Liver (tissue), 3 donors: ENCODE data around the gene SCEL.

Source experiments
- CTCF ChIP-seq: fragments of 150-350 bp; IDR thresholded peaks from 2 replicates; pipeline ENCODE4 v1.5.1; 2017; ENCODE audit warnings: improper control_type of control experiment, low read depth, low read length; ENCODE audit not compliant: missing input control
- TAF1 ChIP-seq: conservative IDR thresholded peaks from 2 replicates; pipeline ENCODE4 v1.6.1; 2016; ENCODE audit warnings: antibody characterized with exemption, mild to moderate bottlenecking
- TF ChIP-seq, protein P1 (sequence below): IDR thresholded peaks from 2 replicates; pipeline ENCODE4 v1.6.1; 2016; ENCODE audit warnings: antibody characterized with exemption, mild to moderate bottlenecking
- donor health status: healthy.
- donor health status: healthy.

GRCh38 chr13:77616027-77616426, 80.5 kb downstream of the SCEL start:
- no peak for TF ChIP-seq CTCF
- TF ChIP-seq TAF1 = no peak
- TF ChIP-seq, protein P1, sequence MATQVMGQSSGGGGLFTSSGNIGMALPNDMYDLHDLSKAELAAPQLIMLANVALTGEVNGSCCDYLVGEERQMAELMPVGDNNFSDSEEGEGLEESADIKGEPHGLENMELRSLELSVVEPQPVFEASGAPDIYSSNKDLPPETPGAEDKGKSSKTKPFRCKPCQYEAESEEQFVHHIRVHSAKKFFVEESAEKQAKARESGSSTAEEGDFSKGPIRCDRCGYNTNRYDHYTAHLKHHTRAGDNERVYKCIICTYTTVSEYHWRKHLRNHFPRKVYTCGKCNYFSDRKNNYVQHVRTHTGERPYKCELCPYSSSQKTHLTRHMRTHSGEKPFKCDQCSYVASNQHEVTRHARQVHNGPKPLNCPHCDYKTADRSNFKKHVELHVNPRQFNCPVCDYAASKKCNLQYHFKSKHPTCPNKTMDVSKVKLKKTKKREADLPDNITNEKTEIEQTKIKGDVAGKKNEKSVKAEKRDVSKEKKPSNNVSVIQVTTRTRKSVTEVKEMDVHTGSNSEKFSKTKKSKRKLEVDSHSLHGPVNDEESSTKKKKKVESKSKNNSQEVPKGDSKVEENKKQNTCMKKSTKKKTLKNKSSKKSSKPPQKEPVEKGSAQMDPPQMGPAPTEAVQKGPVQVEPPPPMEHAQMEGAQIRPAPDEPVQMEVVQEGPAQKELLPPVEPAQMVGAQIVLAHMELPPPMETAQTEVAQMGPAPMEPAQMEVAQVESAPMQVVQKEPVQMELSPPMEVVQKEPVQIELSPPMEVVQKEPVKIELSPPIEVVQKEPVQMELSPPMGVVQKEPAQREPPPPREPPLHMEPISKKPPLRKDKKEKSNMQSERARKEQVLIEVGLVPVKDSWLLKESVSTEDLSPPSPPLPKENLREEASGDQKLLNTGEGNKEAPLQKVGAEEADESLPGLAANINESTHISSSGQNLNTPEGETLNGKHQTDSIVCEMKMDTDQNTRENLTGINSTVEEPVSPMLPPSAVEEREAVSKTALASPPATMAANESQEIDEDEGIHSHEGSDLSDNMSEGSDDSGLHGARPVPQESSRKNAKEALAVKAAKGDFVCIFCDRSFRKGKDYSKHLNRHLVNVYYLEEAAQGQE = no peak
